GM12878 (cell line): ENCODE measurements around the gene NPC1.

Experiments used
- BCL3 ChIP-seq: IDR thresholded peaks from 2 replicates; pipeline ENCODE4 v1.6.1; 2011; ENCODE audit warnings: borderline replicate concordance, low read depth, mild to moderate bottlenecking, moderate library complexity, low read length; ENCODE audit not compliant: insufficient read depth, poor library complexity, severe bottlenecking
- BHLHE40 ChIP-seq, 2 experiments: fragments of 450-650 bp in 1 of 2; IDR thresholded peaks; 2 replicates each; pipeline ENCODE4 v1.6.1; 2011 to 2017; ENCODE audit warnings: low read depth in 2 of 2, borderline replicate concordance in 1 of 2, improper control_type of control experiment in 1 of 2, low read length in 1 of 2, mild to moderate bottlenecking in 1 of 2
- CEBPB ChIP-seq, 2 experiments: fragments of 150-350 bp in 1 of 2; IDR thresholded peaks; 2 replicates each; pipeline ENCODE4 v1.6.1; 2012 to 2014; ENCODE audit warnings: low read depth in 2 of 2, low read length in 2 of 2, borderline replicate concordance in 1 of 2, inconsistent platforms in 1 of 2
- CTCF ChIP-seq, 3 experiments: IDR thresholded peaks in 2 of 3; conservative IDR thresholded peaks in 1 of 3; 2 replicates each; pipeline ENCODE4 v1.5.1; 2011; ENCODE audit warnings: low read depth in 3 of 3, low read length in 3 of 3, mild to moderate bottlenecking in 3 of 3, control low read depth in 2 of 3, moderate library complexity in 2 of 3, inconsistent platforms in 1 of 3, mixed read lengths in 1 of 3; ENCODE audit not compliant: control insufficient read depth in 2 of 3, insufficient read depth in 1 of 3; ENCODE audit errors: extremely low read depth in 1 of 3
- ESRRA ChIP-seq: IDR thresholded peaks from 2 replicates; pipeline ENCODE4 v1.6.1; 2012; ENCODE audit warnings: mild to moderate bottlenecking, low read length, improper control_type of control experiment
- MXI1 ChIP-seq: fragments of 150-350 bp; IDR thresholded peaks from 2 replicates; pipeline ENCODE4 v1.6.1; 2011; ENCODE audit warnings: low read depth, mild to moderate bottlenecking, inconsistent platforms, low read length, improper control_type of control experiment
- NR2C2 ChIP-seq: IDR thresholded peaks from 2 replicates; pipeline ENCODE4 v1.6.1; 2011; ENCODE audit warnings: borderline replicate concordance, low read depth; ENCODE audit not compliant: control insufficient read depth, insufficient read length
- POLR2AphosphoS2 ChIP-seq: IDR thresholded peaks from 2 replicates; pipeline ENCODE4 v1.6.1; 2011; ENCODE audit warnings: low read depth, mild to moderate bottlenecking, low read length, improper control_type of control experiment, moderate library complexity
- REST ChIP-seq: IDR thresholded peaks from 2 replicates; pipeline ENCODE4 v1.6.1; 2012; ENCODE audit warnings: mild to moderate bottlenecking, low read depth, low read length
- SMC3 ChIP-seq: IDR thresholded peaks from 2 replicates; pipeline ENCODE4 v1.6.1; 2011; ENCODE audit warnings: low read length, improper control_type of control experiment, borderline replicate concordance
- TAF1 ChIP-seq: IDR thresholded peaks from 2 replicates; pipeline ENCODE4 v1.6.1; 2011; ENCODE audit warnings: mild to moderate bottlenecking, low read depth, low read length, borderline replicate concordance
- USF1 ChIP-seq: IDR thresholded peaks from 2 replicates; pipeline ENCODE4 v1.6.1; 2011; ENCODE audit warnings: borderline replicate concordance, low read depth, mild to moderate bottlenecking, moderate library complexity, mixed read lengths, low read length; ENCODE audit not compliant: insufficient read depth; ENCODE audit errors: extremely low read length

GRCh38 chr18:23627321-23627720, 41.0 kb upstream of the NPC1 start:
- TF ChIP-seq REST (no peak), SMC3 (no peak), CEBPB (IDR thresholded peaks at IDR 0.05; ENCODE audit: borderline replicate concordance in 1 of 2, low read depth in 2 of 2, low read length in 2 of 2) (no peak), TAF1 (no peak), POLR2AphosphoS2 (no peak), BCL3 (no peak), MXI1 (no peak), ESRRA (no peak), NR2C2 (no peak), USF1 (no peak), CTCF (IDR thresholded peaks at IDR 0.05 in 2 of 3, conservative IDR thresholded peaks at IDR 0.05 in 1 of 3; ENCODE audit: control insufficient read depth in 2 of 3, extremely low read depth in 1 of 3, insufficient read depth in 1 of 3, low read depth in 3 of 3, low read length in 3 of 3) (no peak), BHLHE40 (IDR thresholded peaks at IDR 0.05; ENCODE audit: borderline replicate concordance in 1 of 2, low read depth in 2 of 2, low read length in 1 of 2) (no peak; a peak in 1 of 4 replicates)
